Measurements from ENCODE around the gene ITGB8.

GRCh38 chr7:20327055-20327454, 3.6 kb upstream of the ITGB8 start:
- TF ChIP-seq CTCF (IDR thresholded peaks at IDR 0.05), result no peak
- TF ChIP-seq POLR2A (IDR thresholded peaks at IDR 0.05), result no peak

All from tibial nerve (tissue), 3 donors.